B cell (primary cell): ENCODE results near the gene ANKRD28. TPM values are rescaled to one million over a fixed set of nuclear protein-coding genes. Genes with fewer than 3 reads are reported as not detected.

ENCODE experiments used
- ATAC-seq: fragments of 200-7000 bp; cut with Tn5 transposase; one replicate; pipeline ENCODE4 v1.10.0; 2021; ENCODE audit warnings: low read depth, mild to moderate bottlenecking, moderate number of reproducible peaks, moderate library complexity
- CTCF ChIA-PET: fragments of 350-600 bp; sonication (Branson Sonifier 250); formaldehyde crosslinking; loops from one replicate; lab custom pipeline; 2021; ENCODE audit warnings: antibody characterized with exemption, inconsistent platforms; lab: Charles Lee
- POLR2A ChIA-PET: fragments of 350-600 bp; sonication (Branson Sonifier 250); formaldehyde crosslinking; loops from one replicate; lab custom pipeline; 2021; ENCODE audit warnings: antibody characterized with exemption; lab: Charles Lee
- DNase-seq: peaks from one replicate; pipeline ENCODE4 v3.0.0; 2013
- H2AFZ ChIP-seq: 2 replicates; pipeline ENCODE4 v1.6.1; 2012; ENCODE audit warnings: mild to moderate bottlenecking, low read depth, low read length; ENCODE audit not compliant: insufficient read depth, poor library complexity, severe bottlenecking
- H3K27ac ChIP-seq, 2 donors: 1 replicate in 1 of 2; 2 replicates in 1 of 2; pipeline ENCODE4 v1.5.1; 2012 to 2013; ENCODE audit warnings: low read length in 2 of 2, mild to moderate bottlenecking in 2 of 2, moderate library complexity in 1 of 2
- H3K27me3 ChIP-seq, 4 experiments: fragments of 200-600 bp in 1 of 4; sonication (generic) in 1 of 4; replicated peaks in 1 of 4; 1 replicate in 2 of 4; 2 replicates in 2 of 4; pipeline versions ENCODE4 v1.6.1 to v1.7.0; 2013 to 2016; ENCODE audit warnings: low read length in 3 of 4, mild to moderate bottlenecking in 2 of 4, mixed read lengths in 1 of 4, moderate library complexity in 1 of 4; ENCODE audit not compliant: insufficient read depth in 4 of 4, control insufficient read depth in 3 of 4; ENCODE audit errors: control extremely low read depth in 1 of 4
- H3K36me3 ChIP-seq, 2 experiments: replicated peaks in 1 of 2; 1 replicate in 1 of 2; 2 replicates in 1 of 2; pipeline versions ENCODE4 v1.6.1 to v1.7.1; 2013; ENCODE audit warnings: low read length in 1 of 2; ENCODE audit not compliant: insufficient read depth in 2 of 2, control insufficient read depth in 1 of 2; ENCODE audit errors: control extremely low read depth in 1 of 2, extremely low read depth in 1 of 2
- H3K4me1 ChIP-seq, 2 donors: fragments of 200-600 bp in 1 of 2; sonication (generic) in 1 of 2; 1 replicate in 1 of 2; 2 replicates in 1 of 2; pipeline versions ENCODE4 v1.5.1 to v1.6.1; 2013 to 2017; ENCODE audit warnings: low read length in 2 of 2; ENCODE audit not compliant: control insufficient read depth in 2 of 2, insufficient read depth in 2 of 2
- H3K4me2 ChIP-seq: replicated peaks from 2 replicates; pipeline ENCODE3; 2012; ENCODE audit warnings: mild to moderate bottlenecking, low read depth, low read length; ENCODE audit not compliant: poor library complexity, severe bottlenecking
- H3K4me3 ChIP-seq, 5 experiments: fragments of 200-600 bp in 1 of 5; sonication (generic) in 1 of 5; 1 replicate in 3 of 5; 2 replicates in 2 of 5; pipeline versions ENCODE4 v1.5.1 to v1.7.0; 2011 to 2016; ENCODE audit warnings: low read length in 4 of 5, mild to moderate bottlenecking in 4 of 5, low read depth in 2 of 5, control low read depth in 1 of 5, moderate library complexity in 1 of 5; ENCODE audit not compliant: insufficient read depth in 1 of 5; ENCODE audit errors: control extremely low read depth in 1 of 5, extremely low read depth in 1 of 5
- H3K79me2 ChIP-seq: fragments of 200-600 bp; sonication (generic); one replicate; pipeline ENCODE4 v1.6.0; 2016; ENCODE audit warnings: low read length; ENCODE audit not compliant: control insufficient read depth, insufficient read depth
- H3K9ac ChIP-seq: fragments of 200-600 bp; sonication (generic); 2 replicates; pipeline ENCODE4 v1.6.1; 2017; ENCODE audit warnings: mild to moderate bottlenecking, low read length, moderate library complexity
- H3K9me3 ChIP-seq, 3 donors: one replicate each; pipeline versions ENCODE4 v1.6.1 to v1.7.1; 2013; ENCODE audit warnings: low read length in 2 of 3; ENCODE audit not compliant: control insufficient read depth in 2 of 3, insufficient read depth in 1 of 3; ENCODE audit errors: control extremely low read depth in 1 of 3
- H4K20me1 ChIP-seq: 2 replicates; pipeline ENCODE4 v1.6.0; 2012; ENCODE audit warnings: mild to moderate bottlenecking, low read length; ENCODE audit not compliant: insufficient read depth, control insufficient read depth, poor library complexity, severe bottlenecking
- H3K27ac Mint-ChIP-seq: one replicate; pipeline ENCODE4 v1.8.0; 2021; ENCODE audit warnings: mixed read lengths
- H3K27me3 Mint-ChIP-seq: one replicate; pipeline ENCODE4 v1.8.0; 2021; ENCODE audit warnings: mixed read lengths
- H3K4me1 Mint-ChIP-seq: one replicate; pipeline ENCODE4 v1.8.0; 2021; ENCODE audit warnings: mixed read lengths
- H3K4me3 Mint-ChIP-seq: one replicate; pipeline ENCODE4 v1.8.0; 2021; ENCODE audit warnings: mixed read lengths
- H3K9me3 Mint-ChIP-seq: one replicate; pipeline ENCODE4 v1.8.0; 2022; ENCODE audit warnings: mixed read lengths; ENCODE audit not compliant: insufficient read depth
- EZH2 ChIP-seq: IDR thresholded peaks from 2 replicates; pipeline ENCODE4 v1.6.1; 2012; ENCODE audit warnings: borderline replicate concordance, low read depth, mild to moderate bottlenecking, moderate library complexity, low read length; ENCODE audit not compliant: insufficient read depth, poor library complexity, severe bottlenecking
- WGBS: methylation state at CpG from one replicate; pipeline ENCODE4 v1.1.5; 2013; ENCODE audit warnings: missing lambda C conversion rate; ENCODE audit not compliant: insufficient coverage; 5-methylcytosine and 5-hydroxymethylcytosine counted together
- intact Hi-C: fragments of 100-400 bp; cut with micrococcal nuclease; formaldehyde crosslinking; loops from one replicate; pipeline ENCODE4 v1.10.0; 2022
- polyA plus RNA-seq: library from polyadenylated mRNA; depleted of rRNA; stranded (reverse); fragments of >200 nt; gene quantifications from 2 replicates; pipeline ENCODE4 v1.2.3, GENCODE V29; 2012
- total RNA-seq, 2 donors: library from RNA; stranded (reverse); fragments of 120-200 nt in 1 of 2; gene quantifications; 1 replicate in 1 of 2; 2 replicates in 1 of 2; pipeline versions ENCODE4 v1.2.3 to v1.2.4, GENCODE V29; 2013 to 2022
- TF ChIP-seq, protein P1 (sequence below): fragments of 200-600 bp; IDR thresholded peaks from one replicate; pipeline ENCODE4 v1.8.0; 2022; ENCODE audit warnings: antibody characterized with exemption, mild to moderate bottlenecking

The ANKRD28 gene
- total and polyA plus RNA-seq, 2 donors (not counting 1 experiment from before 2014, with no cell fraction given), result 20.7 to 37.4 TPM

DNA sequence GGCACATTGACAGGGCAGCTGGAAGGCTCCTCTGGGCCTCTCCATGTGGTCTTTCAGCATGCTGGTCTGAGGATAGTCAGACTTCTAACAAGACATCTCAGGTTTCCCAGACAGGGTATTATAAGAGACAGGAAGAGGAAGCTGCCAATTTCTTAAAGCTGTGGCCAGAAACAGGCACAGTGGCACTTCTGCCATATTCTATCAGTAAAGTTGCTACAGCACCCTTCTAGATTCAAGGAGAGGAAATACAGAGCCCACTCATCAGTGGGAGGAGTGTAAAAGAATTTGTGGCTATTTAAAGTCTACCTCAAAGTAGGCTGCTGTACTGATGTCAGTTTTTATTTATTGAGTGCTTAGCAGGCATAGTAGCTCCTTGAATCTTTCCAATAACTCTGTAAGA lies 140.8 kb downstream of the ANKRD28 start:
- intact Hi-C loops, result no loop called here
- Mint-ChIP-seq H3K27ac (no peak overlapping the region), H3K9me3 (peaks cover 6% of the 10 kb centered on the region), H3K4me3 (no peak overlapping the region), H3K4me1 (no peaks in the 10 kb centered on the region), H3K27me3 (peaks cover 4% of the 10 kb centered on the region)
- Histone ChIP-seq H4K20me1 (no peaks in the 10 kb centered on the region), H3K4me1 (no peaks in the 10 kb centered on the region), H3K9me3 (peaks cover 1 to 34% (median 22%) of the 10 kb centered on the region in 3 donors), H2AFZ (no peak overlapping the region), H3K36me3 (no peaks in the 10 kb centered on the region), H3K79me2 (no peaks in the 10 kb centered on the region), H3K27ac (no peak overlapping the region), H3K9ac (no peak overlapping the region), H3K4me3 (no peak overlapping the region), H3K4me2 (no peak overlapping the region), H3K27me3 (no peaks in the 10 kb centered on the region)
- CTCF ChIA-PET, result no interaction called here
- DNase-seq, result no peak
- ATAC-seq, result no peak
- TF ChIP-seq, protein P1, sequence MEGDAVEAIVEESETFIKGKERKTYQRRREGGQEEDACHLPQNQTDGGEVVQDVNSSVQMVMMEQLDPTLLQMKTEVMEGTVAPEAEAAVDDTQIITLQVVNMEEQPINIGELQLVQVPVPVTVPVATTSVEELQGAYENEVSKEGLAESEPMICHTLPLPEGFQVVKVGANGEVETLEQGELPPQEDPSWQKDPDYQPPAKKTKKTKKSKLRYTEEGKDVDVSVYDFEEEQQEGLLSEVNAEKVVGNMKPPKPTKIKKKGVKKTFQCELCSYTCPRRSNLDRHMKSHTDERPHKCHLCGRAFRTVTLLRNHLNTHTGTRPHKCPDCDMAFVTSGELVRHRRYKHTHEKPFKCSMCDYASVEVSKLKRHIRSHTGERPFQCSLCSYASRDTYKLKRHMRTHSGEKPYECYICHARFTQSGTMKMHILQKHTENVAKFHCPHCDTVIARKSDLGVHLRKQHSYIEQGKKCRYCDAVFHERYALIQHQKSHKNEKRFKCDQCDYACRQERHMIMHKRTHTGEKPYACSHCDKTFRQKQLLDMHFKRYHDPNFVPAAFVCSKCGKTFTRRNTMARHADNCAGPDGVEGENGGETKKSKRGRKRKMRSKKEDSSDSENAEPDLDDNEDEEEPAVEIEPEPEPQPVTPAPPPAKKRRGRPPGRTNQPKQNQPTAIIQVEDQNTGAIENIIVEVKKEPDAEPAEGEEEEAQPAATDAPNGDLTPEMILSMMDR, result no peak
- TF ChIP-seq EZH2, result no peak
- POLR2A ChIA-PET, result no interaction called here

DNA sequence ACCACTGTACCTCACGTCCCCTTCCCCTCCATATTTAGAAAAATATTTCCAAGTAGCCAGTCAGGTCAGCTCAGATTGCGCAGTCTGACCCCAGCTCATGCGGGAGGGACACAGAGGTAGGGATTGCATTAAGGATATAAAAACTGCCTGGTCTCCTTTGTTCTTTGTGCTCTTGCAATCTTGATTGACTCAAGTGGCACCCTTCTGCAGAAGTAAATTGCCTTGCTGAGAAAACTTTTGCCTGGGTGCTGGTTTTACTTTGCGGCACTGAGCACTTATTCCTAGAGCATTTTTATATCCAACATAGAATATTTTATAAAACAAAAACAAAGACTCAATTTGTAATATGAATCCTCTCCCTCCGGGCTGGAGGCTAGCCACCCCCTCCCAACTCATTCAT lies 141.4 kb downstream of the ANKRD28 start:
- TF ChIP-seq, protein P1, result no peak
- no peak for TF ChIP-seq EZH2
- POLR2A ChIA-PET, result no interaction called here
- CTCF ChIA-PET, result no interaction called here
- no peak overlapping the region for H3K4me3 ChIP-seq
- Mint-ChIP-seq H3K27ac (no peak overlapping the region), H3K4me3 (no peak overlapping the region), H3K27me3 (no peaks in the 10 kb centered on the region), H3K4me1 (no peaks in the 10 kb centered on the region), H3K9me3 (peaks cover 6% of the 10 kb centered on the region)
- no peak overlapping the region for H3K4me2 ChIP-seq
- H3K4me1 ChIP-seq, result no peaks in the 10 kb centered on the region
- peaks cover 1 to 34% (median 22%) of the 10 kb centered on the region in 3 donors for H3K9me3 ChIP-seq
- H3K27me3 ChIP-seq, result no peaks in the 10 kb centered on the region
- H3K9ac ChIP-seq, result no peak overlapping the region
- no peak overlapping the region for H2AFZ ChIP-seq
- intact Hi-C loops, result no loop called here
- no peaks in the 10 kb centered on the region for H3K36me3 ChIP-seq
- no peak for DNase-seq
- H4K20me1 ChIP-seq, result no peaks in the 10 kb centered on the region
- WGBS, result 100% methylated on average over 2 of the region's 5 CpGs
- ATAC-seq, result no peak
- H3K79me2 ChIP-seq, result no peaks in the 10 kb centered on the region
- H3K27ac ChIP-seq, result no peak overlapping the region
